SK-N-SH treated with all-trans-retinoic acid at 6 μM for 48 hours (cell line): ENCODE measurements around the gene GAK.

ENCODE experiments used
- ATAC-seq: fragments of 200-7000 bp; cut with Tn5 transposase; 3 replicates; pipeline ENCODE4 v1.9.1; 2020; ENCODE audit warnings: mild to moderate bottlenecking, moderate library complexity
- BACH2 ChIP-seq: fragments of 250-450 bp; sonication (Bioruptor Pico); IDR thresholded peaks from 2 replicates; pipeline ENCODE4 v1.9.0; 2021; ENCODE audit warnings: mild to moderate bottlenecking, borderline replicate concordance
- CSDC2 ChIP-seq: fragments of 250-450 bp; sonication (Bioruptor Pico); IDR thresholded peaks from 2 replicates; pipeline ENCODE4 v1.5.0; 2020; ENCODE audit warnings: mild to moderate bottlenecking, moderate library complexity
- ESRRG ChIP-seq: fragments of 250-450 bp; sonication (Bioruptor Pico); IDR thresholded peaks from 2 replicates; pipeline ENCODE4 v1.6.1; 2021; ENCODE audit warnings: mild to moderate bottlenecking
- GLIS3 ChIP-seq: fragments of 250-450 bp; sonication (Bioruptor Pico); IDR thresholded peaks from 2 replicates; pipeline ENCODE4 v1.5.0; 2020; ENCODE audit warnings: mild to moderate bottlenecking, moderate library complexity
- ISL1 ChIP-seq: fragments of 250-450 bp; sonication (Bioruptor Pico); IDR thresholded peaks from 2 replicates; pipeline ENCODE4 v2.1.2; 2022; ENCODE audit warnings: mild to moderate bottlenecking, moderate library complexity
- OSR1 ChIP-seq: fragments of 250-450 bp; sonication (Bioruptor Pico); IDR thresholded peaks from 2 replicates; pipeline ENCODE4 v1.8.0; 2022; ENCODE audit warnings: moderate library complexity, mild to moderate bottlenecking, inconsistent platforms
- PPARA ChIP-seq: fragments of 250-450 bp; sonication (Bioruptor Pico); IDR thresholded peaks from 2 replicates; pipeline ENCODE4 v1.5.0; 2020; ENCODE audit warnings: mild to moderate bottlenecking, borderline replicate concordance
- RARB ChIP-seq: fragments of 250-450 bp; sonication (Bioruptor Pico); IDR thresholded peaks from 2 replicates; pipeline ENCODE4 v1.8.0; 2021; ENCODE audit warnings: mild to moderate bottlenecking, moderate library complexity
- TOX ChIP-seq: fragments of 250-450 bp; sonication (Bioruptor Pico); IDR thresholded peaks from 2 replicates; pipeline ENCODE4 v1.8.0; 2021; ENCODE audit warnings: mild to moderate bottlenecking, moderate library complexity, borderline replicate concordance
- TSHZ2 ChIP-seq: fragments of 250-450 bp; sonication (Bioruptor Pico); IDR thresholded peaks from 2 replicates; pipeline ENCODE4 v1.5.0; 2020; ENCODE audit warnings: mild to moderate bottlenecking, moderate library complexity
- ZFP3 ChIP-seq: fragments of 250-450 bp; sonication (Bioruptor Pico); IDR thresholded peaks from 2 replicates; pipeline ENCODE4 v1.5.0; 2020; ENCODE audit warnings: mild to moderate bottlenecking, moderate library complexity
- ZFP30 ChIP-seq: fragments of 450-650 bp; formaldehyde crosslinking; IDR thresholded peaks from 2 replicates; pipeline ENCODE4 v1.5.0; 2022; ENCODE audit warnings: mild to moderate bottlenecking, moderate library complexity
- ZNF565 ChIP-seq: fragments of 450-650 bp; formaldehyde crosslinking; conservative IDR thresholded peaks from 2 replicates; pipeline ENCODE4 v1.5.0; 2020; ENCODE audit warnings: low read depth, mild to moderate bottlenecking, moderate library complexity
- ZNF70 ChIP-seq: fragments of 450-650 bp; formaldehyde crosslinking; IDR thresholded peaks from 2 replicates; pipeline ENCODE4 v1.5.0; 2020; ENCODE audit warnings: mild to moderate bottlenecking, moderate library complexity
- ZNF8 ChIP-seq: fragments of 450-650 bp; formaldehyde crosslinking; IDR thresholded peaks from 2 replicates; pipeline ENCODE4 v1.5.0; 2020; ENCODE audit warnings: mild to moderate bottlenecking, moderate library complexity
- TF ChIP-seq, protein P1 (sequence below): fragments of 250-450 bp; sonication (Bioruptor Pico); IDR thresholded peaks from 2 replicates; pipeline ENCODE4 v1.8.0; 2020; ENCODE audit warnings: mild to moderate bottlenecking, moderate library complexity, borderline replicate concordance
- TF ChIP-seq, protein P2 (sequence below): fragments of 250-450 bp; sonication (Bioruptor Pico); IDR thresholded peaks from 2 replicates; pipeline ENCODE4 v1.5.1; 2020; ENCODE audit warnings: low read depth, mild to moderate bottlenecking, moderate library complexity
- TF ChIP-seq, protein P3 (sequence below): fragments of 250-450 bp; sonication (Bioruptor Pico); IDR thresholded peaks from 2 replicates; pipeline ENCODE4 v1.8.0; 2021; ENCODE audit warnings: low read depth, mild to moderate bottlenecking, moderate library complexity, borderline replicate concordance

The GAK gene

DNA sequence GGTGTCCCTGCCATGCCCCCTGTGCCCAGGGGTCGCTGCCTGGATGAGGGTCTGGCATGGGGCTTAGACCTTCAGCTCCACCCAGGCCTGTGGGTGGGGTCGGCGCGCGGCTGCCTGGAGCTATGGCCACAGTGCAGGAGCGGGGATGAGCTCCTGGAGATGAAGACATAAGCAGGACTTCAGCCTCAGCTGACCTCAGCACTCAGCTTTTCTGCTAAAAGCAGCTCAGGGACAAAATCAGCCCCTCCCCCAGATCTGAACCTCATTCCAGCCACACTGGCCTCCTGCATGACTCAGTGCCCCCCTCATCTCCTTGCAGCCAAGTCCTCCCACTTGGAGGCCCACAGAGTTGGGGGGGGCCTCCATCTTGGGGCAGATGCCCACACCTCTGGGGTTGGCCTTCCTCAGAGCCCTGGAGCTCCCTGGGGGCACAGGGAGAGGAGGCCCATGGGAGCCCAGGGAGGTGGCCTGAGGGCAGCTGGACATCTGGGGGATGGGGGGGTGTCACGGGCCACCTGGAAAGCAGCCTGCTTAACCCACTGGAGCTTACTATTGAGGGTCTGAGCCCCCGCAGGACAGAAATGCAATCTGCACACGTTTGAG is 86.8 kb downstream of the GAK start:
- TF ChIP-seq CSDC2 (CRISPR knock-in tag) = no peak
- no peak for TF ChIP-seq ZNF70 (CRISPR knock-in tag)
- ATAC-seq = peak; percentile 33

DNA sequence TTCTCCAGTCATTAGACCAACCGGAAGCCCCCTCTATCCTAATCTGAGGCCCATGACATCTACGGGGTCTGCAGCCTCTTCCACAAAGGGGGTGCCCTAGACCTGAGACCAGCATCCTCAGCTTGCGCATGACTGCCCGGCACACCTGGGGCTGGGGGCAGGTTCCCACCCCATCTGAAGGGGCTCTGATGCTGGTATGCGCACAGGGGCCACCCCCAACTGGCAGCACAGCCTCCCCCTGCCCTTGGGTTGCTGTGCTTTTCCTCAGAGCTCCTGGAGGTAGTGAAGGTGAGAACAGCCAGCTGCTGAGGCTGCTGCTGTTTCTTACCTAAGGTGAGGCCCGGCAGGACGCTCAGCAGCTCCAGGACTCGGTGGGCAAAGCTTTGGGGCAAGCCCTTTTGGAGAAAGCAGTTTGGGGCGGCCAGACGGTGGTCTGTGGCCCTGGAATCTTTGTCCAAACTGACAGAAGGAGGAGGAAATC is 87.3 kb downstream of the GAK start:
- no peak for TF ChIP-seq ZNF70 (CRISPR knock-in tag)
- no peak for TF ChIP-seq ZFP30 (CRISPR knock-in tag)
- no peak for TF ChIP-seq ESRRG (CRISPR knock-in tag)
- TF ChIP-seq ISL1 (CRISPR knock-in tag) = no peak
- TF ChIP-seq, protein P1, sequence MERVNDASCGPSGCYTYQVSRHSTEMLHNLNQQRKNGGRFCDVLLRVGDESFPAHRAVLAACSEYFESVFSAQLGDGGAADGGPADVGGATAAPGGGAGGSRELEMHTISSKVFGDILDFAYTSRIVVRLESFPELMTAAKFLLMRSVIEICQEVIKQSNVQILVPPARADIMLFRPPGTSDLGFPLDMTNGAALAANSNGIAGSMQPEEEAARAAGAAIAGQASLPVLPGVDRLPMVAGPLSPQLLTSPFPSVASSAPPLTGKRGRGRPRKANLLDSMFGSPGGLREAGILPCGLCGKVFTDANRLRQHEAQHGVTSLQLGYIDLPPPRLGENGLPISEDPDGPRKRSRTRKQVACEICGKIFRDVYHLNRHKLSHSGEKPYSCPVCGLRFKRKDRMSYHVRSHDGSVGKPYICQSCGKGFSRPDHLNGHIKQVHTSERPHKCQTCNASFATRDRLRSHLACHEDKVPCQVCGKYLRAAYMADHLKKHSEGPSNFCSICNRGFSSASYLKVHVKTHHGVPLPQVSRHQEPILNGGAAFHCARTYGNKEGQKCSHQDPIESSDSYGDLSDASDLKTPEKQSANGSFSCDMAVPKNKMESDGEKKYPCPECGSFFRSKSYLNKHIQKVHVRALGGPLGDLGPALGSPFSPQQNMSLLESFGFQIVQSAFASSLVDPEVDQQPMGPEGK (CRISPR knock-in tag) = no peak
- TF ChIP-seq ZFP3 (CRISPR knock-in tag) = no peak
- TF ChIP-seq OSR1 = no peak
- no peak for TF ChIP-seq BACH2 (CRISPR knock-in tag)
- TF ChIP-seq GLIS3 (CRISPR knock-in tag) = no peak
- TF ChIP-seq, protein P2, sequence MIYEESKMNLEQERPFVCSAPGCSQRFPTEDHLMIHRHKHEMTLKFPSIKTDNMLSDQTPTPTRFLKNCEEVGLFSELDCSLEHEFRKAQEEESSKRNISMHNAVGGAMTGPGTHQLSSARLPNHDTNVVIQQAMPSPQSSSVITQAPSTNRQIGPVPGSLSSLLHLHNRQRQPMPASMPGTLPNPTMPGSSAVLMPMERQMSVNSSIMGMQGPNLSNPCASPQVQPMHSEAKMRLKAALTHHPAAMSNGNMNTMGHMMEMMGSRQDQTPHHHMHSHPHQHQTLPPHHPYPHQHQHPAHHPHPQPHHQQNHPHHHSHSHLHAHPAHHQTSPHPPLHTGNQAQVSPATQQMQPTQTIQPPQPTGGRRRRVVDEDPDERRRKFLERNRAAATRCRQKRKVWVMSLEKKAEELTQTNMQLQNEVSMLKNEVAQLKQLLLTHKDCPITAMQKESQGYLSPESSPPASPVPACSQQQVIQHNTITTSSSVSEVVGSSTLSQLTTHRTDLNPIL = no peak
- TF ChIP-seq TSHZ2 (CRISPR knock-in tag) = no peak
- no peak for TF ChIP-seq ZNF8 (CRISPR knock-in tag)
- TF ChIP-seq CSDC2 (CRISPR knock-in tag) = no peak
- TF ChIP-seq ZNF565 = no peak
- no peak for ATAC-seq

GRCh38 chr4:839675-840443 is 92.3 kb downstream of the GAK start:
- no peak for ATAC-seq
- TF ChIP-seq ZFP3 (CRISPR knock-in tag) = no peak
- no peak for TF ChIP-seq PPARA (CRISPR knock-in tag)
- TF ChIP-seq, protein P3, sequence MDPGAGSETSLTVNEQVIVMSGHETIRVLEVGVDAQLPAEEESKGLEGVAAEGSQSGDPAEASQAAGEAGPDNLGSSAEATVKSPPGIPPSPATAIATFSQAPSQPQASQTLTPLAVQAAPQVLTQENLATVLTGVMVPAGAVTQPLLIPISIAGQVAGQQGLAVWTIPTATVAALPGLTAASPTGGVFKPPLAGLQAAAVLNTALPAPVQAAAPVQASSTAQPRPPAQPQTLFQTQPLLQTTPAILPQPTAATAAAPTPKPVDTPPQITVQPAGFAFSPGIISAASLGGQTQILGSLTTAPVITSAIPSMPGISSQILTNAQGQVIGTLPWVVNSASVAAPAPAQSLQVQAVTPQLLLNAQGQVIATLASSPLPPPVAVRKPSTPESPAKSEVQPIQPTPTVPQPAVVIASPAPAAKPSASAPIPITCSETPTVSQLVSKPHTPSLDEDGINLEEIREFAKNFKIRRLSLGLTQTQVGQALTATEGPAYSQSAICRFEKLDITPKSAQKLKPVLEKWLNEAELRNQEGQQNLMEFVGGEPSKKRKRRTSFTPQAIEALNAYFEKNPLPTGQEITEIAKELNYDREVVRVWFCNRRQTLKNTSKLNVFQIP = no peak
- TF ChIP-seq BACH2 (CRISPR knock-in tag) = no peak
- TF ChIP-seq ESRRG (CRISPR knock-in tag) = no peak
- TF ChIP-seq, protein P2 = no peak
- no peak for TF ChIP-seq GLIS3 (CRISPR knock-in tag)
- TF ChIP-seq TOX (CRISPR knock-in tag) = no peak
- TF ChIP-seq, all 23 proteins: peak for 0

DNA sequence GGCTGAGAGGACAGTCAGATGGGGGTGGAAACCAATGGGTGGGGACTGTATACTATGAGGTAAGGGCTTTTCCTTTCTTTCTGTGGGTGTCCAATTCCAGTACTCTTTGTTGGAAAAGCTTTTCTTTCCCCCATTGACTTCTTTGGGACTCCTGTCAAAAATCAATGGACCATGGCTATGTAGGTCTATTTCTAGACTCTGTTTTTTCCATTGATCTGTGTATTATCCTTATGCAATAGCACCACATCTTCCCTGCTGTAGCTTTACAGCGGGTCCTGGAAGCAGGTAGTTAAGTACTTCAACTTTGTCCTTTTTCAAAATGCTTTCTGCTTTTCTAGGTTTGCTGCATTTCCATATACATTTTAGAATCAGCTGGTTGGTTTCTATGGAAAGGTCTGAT is 94.3 kb downstream of the GAK start:
- ATAC-seq = no peak
- TF ChIP-seq, protein P2 = no peak
- TF ChIP-seq TOX (CRISPR knock-in tag) = no peak
- TF ChIP-seq TSHZ2 (CRISPR knock-in tag) = no peak
- TF ChIP-seq CSDC2 (CRISPR knock-in tag) = no peak
- no peak for TF ChIP-seq BACH2 (CRISPR knock-in tag)
- no peak for TF ChIP-seq RARB (CRISPR knock-in tag)
- no peak for TF ChIP-seq ZNF70 (CRISPR knock-in tag)
- no peak for TF ChIP-seq PPARA (CRISPR knock-in tag)
- TF ChIP-seq ZNF8 (CRISPR knock-in tag) = no peak
- TF ChIP-seq ZFP3 (CRISPR knock-in tag) = no peak
- no peak for TF ChIP-seq OSR1
- no peak for TF ChIP-seq ESRRG (CRISPR knock-in tag)
